Erythroblast (primary cell): ENCODE data around the gene SCO2.

ENCODE experiments used
- GATA1 ChIP-seq: IDR thresholded peaks from 2 replicates; pipeline ENCODE4 v1.6.1; 2011; ENCODE audit warnings: low read depth, mild to moderate bottlenecking, control low read depth, low read length, moderate library complexity
- POLR2A ChIP-seq: IDR thresholded peaks from 2 replicates; pipeline ENCODE4 v1.6.1; 2011; ENCODE audit warnings: mild to moderate bottlenecking, low read length

- TF ChIP-seq POLR2A, result no peak
- TF ChIP-seq GATA1, result no peak
Observed at GRCh38 chr22:50516068-50516467, 9.3 kb downstream of the SCO2 start.
